HG03159 (cell line): ENCODE data around the gene OLFM1.
"Not testable (repeated sequence)": the region's sequence is repeated elsewhere in the genome, so short reads cannot be mapped to it uniquely, and the experiment has no call there.

Experiments used
- ATAC-seq: cut with Tn5 transposase; IDR thresholded peaks from one replicate; pipeline ENCODE4 v1.9.1; 2021; ENCODE audit warnings: mild to moderate bottlenecking, moderate library complexity; ENCODE audit not compliant: unreplicated experiment

Gene OLFM1

DNA sequence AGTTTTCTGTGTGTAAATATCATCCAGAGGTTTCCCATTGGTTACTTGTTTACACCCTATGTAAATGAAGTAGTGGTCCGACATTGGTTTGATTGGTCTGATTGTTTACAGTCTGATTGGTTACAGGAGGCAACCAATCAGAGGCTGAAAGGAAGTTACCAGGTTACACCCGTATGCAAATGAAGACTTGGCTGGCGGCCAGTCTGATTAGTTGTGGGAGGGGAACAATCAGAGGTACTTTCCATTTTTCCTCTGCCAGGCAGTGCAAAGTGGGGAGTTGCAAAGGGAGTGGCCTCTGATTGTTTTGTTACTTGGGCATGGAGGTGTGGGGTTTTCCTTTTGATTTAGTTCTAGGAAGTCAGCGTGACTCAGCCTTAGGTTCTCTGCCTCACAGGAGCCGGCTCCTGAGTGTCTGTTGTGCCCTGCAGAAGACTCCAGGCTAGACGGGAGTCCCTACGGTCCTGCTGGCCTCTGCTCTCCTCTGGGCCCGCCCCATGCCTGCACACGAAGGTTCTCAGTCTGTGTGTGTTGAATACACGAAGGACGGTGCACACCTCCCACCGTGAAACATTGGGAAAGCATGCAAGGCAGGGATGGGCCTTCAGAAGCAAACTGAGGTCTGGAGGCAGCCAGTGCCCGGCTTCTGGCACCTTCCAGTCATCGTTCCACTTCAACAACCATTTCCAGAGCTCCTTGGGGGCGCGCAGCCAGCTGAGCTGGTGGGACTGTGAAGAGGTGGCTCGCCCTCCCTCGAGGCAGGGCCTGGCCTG is 42.9 kb downstream of the OLFM1 start:
- no peak for ATAC-seq

DNA sequence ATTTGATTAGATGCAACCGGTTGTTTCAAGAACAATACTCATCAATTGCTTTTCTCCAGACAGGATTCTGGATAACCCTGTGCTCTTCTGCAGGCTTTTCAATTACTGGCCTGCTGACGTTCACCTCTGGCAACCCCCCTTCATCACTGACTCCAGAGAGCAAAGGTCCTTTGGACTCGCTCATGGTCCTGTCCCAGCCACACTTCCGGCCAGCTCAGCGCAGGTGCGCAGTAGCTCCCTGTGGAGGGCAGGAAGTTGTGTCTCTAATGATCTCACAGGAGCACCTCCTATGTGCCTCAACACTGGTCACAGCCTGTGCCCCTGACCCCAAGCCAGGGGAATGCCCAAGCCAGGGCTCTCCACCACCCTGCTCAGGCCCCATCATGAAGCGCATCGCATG is 44.0 kb downstream of the OLFM1 start:
- no peak for ATAC-seq

DNA sequence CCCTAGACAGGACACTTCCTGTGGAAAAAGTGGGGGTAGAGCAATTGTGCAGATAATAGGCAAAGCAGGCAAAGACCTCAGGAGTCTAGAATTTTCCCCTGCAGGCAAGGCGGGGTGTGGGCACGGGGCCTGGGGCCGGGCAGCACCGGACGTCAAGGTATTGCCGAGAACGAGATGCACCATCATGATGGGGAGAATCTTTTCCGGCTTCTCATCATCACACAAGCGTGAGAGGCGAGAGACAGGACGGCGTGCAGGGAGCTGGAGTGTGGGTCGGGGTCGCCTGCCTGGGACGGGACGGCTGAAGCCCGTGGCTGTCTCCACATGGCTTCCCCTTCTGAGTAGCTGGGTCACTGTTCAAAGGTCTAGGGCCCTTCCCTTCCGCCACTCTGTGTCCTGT is 44.5 kb downstream of the OLFM1 start:
- ATAC-seq, result no peak

DNA sequence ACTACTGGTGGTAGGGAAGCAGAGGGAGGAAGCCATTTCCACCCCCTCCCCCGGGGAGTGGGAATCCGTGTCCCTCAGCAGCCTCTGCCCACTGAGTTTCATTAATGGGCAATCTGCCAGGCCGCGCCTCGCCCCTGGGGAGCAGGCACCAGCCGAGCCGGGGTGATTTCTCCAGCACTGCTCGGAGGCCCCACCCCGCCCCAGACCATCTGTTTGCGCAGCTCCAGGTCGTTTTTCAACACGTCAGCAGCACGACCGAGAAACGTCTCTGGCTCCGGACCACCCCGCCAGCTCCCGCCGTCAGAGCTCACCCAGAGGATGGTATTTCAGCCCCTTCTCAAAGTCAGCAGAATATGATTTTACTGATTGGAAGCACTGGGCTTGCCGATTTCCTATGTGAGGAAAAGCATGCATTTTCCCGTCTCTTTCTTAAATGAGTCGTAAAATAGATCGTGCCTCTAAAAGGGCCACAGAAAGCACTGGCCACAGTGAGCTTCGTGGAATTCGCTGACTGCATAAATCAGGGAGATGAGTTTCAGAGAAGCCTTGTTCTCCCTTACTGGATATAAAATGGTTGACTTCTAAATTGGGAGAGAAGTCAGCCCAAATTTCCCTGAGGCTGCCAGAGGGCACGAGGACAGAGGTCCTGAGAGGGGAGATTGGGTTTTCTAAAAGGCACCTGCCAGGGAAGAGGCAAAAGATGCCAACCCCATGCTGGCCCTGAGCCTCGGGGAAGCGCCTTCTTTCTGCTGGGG is 47.0 kb downstream of the OLFM1 start:
- ATAC-seq, result no peak

DNA sequence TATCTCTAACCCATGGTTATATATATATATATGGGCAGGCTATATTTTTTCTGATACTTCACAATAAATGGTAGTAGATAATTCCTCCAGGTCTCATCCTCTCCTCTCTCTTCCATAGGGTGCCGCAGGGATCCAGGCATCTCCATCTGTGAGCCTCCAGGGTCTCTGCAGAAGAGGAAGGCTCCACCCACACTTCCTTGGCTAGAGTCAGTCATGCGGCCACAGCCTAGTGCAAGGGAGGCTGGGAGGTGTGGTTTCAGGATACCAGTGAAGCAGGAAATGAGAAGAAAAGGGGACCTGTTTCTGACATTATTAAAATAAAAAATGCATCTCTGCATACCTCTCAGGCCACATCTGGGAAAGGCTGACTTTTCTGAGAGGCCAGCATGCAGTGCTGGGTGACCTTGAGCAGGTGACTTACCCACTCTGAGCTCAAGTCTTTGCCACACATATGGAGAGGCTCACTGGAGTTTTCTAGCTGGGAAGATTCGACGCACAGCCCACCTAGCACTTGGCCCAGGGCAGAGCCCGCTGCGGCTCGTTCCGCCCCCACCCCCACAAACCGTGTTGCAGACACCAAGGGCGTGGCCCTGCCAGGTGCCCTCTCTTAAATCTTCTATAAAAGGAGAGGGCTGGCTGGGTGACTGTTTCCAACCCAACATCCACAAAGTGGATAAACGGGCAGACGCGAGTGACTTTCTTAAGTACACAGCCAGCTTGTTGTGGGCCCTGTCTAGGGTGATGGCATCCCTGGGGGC is 47.9 kb downstream of the OLFM1 start:
- ATAC-seq, result no peak

DNA sequence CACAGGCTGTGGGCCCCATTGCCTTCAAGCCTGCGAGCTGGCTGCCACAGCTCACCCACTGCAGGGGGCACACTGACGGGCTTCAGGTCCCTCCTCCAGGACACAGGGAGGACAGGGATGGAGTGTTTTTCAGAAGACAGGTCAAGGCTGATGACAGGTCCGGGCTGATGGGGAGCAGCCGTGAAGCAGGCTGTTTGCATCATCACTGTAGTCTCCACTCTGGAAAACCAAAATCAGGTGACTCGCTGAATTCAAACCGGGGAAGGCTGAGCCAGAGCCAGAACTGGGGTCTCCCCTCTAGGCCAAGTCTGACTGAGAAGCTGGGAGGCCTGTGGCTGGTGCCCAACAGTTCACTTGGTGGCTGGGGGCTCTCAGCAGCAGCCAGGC is 48.5 kb downstream of the OLFM1 start:
- ATAC-seq, result no peak

DNA sequence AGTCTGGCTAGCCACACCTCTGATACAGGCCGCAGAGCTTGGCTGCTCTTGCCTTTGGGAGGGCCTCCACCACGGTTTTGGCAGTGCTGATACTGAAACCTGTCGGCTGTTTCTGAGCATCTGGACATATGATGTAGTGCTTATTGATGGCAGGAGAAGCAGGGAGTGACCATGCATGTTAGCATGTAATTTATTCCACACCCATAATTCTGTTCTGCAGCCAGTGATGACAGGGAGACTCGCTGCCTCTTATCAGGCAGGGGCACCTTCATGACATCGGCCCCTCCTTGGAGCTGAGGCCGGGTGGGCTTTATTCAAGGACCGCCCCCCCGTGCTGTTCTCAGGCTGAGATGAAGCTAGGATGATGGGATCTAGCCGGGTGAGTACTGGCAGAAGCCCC is 49.0 kb downstream of the OLFM1 start:
- no peak for ATAC-seq

DNA sequence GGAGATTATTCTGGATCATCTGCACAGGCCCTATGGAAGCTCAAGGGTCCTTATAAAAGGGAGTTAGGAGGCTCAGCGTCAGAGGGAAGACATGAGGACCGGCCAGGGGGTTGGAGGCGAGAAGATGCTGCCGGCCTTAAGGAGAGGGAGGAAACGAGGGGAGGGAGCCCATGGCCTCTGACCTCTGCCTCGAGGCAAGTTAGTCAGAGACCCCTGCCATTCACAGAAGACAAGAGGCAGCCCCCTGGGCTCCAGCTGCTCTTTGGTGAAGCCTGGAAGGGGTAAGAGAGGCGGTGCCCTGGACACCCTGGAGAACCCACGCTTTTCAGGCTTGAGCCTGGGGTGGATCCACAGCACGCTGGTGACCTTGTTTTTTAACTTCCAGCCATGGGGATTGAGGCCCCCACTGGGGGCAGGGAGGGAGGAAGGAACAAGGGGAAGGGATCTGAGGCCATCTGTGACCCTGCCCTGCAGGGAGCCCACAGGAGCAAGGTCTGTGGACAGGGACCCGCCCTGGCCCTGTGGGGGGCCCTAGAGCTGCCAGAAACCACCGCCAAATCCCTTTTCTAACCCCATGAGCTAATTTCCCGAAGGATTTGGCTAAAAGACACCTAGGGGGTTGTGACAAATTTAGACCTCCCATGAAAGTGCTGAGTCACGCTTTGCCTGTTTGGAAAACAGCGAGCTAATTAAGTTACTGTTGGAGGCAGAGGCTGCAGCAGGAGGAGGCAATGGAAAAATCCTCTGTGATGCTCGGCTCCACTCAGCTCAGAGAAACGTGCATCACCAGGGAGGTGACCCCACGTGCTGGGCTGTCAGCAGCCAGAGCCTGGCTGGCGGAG is 49.7 kb downstream of the OLFM1 start:
- ATAC-seq, result no peak

DNA sequence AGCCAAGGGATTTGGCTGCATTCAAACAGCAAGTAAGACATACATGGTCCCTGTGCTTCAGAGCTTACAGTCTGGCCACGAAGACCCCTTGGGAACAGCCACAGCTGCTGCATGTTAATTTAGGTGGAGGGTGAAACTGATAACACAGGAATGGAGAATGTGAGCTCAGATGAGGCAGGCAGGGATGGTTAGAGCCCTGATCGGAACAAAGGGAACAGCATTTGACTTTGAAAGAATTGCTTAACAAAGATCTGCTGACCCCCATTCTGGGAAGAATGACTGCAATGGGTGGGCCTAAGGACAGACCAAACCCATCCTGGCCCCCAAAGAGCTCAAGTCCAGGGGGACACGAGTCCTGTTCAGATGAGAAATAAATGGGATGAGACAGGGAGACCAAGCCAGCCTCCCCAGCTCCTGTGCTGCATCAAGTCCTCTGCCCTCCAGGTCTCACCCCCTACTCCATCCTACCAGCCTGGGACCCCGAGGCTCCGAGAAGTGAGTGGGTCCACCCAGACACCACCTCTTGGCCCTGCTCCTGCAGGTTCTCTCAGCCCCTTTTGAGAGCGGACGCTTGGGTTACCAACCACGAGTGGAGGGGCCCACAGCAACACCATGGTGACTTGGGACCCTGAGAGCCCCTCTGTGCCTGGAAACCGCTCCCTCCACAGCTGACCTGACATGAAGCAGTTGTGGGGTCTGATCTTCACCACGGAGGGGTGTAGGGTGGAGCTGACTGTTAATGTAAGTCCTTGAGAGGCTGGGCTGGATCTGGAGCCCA is 50.8 kb downstream of the OLFM1 start:
- no peak for ATAC-seq

DNA sequence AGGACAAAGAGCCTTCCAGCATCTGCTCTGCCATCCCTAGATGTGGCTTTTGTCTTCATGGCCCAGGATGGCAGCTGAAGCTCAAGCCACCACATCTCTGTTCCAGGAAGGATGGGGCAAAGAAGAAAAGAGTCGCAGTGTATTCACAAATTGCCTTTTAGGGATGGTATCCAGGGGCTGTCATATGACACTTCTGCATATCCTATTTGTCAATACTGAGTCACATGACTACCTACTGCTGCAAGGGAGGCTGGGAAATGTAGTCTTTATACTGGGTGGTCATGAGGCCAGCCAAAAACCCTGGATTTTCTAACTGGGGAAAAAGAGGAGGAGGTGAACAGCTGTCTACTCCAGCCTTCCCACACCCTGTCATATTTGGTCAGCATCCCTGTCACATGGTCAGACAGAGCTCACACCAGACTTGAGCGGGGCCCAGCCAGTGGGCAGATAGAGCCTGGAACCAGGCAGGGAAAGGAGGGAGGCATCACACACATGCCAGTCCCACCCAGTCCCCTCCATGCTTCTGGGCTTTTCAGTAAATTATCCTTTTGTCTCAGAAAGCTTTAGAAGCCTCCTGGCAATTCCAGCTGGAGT is 52.0 kb downstream of the OLFM1 start:
- no peak for ATAC-seq

DNA sequence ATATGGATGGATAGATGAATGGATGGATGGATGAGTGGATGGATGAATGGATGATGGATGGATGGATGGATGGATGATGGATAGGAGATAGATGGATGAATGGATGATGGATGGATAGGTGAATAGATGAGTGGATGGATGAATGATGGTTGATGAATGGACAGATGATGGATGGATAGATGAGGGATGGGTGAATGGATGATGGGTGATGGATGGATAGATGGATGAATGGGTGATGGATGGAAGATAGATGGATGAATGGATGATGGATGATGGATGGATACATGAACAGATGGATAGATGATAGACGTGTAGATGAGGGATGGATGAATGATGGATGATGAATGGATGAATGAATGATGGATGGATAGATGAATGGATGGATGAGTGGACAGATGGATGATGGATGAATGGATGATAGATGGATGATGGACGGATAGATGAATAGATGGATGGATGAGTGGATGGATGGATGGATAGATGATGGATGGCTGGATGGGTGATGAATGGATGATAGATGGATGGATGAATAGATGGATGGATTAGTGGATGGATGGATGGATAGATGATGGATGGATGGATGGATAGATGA is 53.8 kb downstream of the OLFM1 start:
- no peak for ATAC-seq

DNA sequence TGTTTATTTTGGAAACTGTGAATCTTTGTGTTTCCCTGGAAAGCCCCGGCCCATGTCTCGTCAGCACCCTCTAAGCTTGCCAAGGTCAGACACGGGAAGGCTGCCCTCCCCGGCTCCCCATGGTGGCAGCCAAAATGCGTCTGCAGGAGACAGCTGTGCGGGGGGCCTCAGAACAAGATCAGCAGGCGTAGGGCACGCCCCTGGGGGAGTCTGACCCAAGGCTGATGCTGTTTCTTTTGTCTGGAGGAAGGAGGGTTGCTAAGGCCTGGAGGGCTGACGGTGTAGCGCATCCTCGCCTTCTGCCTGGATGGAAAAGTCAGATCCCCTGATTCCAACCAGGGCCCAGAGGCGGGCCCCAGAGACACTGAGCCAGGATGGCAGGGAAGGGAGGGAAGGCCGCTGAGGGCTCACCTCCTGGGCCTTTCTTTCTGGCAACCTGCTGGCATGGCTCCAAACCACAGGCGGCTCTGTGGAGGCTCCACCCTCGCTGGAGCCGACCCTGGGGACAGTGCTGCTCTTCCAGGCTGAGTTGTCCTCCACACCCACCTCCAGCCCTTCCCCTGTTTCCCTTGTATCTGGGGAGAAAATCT is 57.2 kb downstream of the OLFM1 start:
- ATAC-seq, result no peak

DNA sequence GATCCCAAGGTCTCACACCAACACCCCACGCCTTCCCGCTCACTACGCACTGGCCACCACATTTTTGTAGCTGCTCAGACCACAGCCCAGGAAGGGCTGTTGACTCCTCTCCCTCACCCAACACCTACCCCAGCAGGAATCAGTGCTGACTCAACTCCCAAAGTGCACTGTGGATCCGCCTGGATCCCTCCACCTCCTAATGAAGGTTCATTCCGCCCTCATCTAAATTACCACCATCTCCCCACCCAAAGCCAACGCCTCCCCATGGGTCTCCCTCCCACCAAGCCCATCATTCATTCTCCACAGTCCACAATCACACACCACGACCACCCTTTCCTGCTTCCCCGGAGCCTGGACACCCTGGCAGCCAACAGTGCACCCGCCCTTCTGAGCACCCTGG is 57.8 kb downstream of the OLFM1 start:
- ATAC-seq, result no peak

DNA sequence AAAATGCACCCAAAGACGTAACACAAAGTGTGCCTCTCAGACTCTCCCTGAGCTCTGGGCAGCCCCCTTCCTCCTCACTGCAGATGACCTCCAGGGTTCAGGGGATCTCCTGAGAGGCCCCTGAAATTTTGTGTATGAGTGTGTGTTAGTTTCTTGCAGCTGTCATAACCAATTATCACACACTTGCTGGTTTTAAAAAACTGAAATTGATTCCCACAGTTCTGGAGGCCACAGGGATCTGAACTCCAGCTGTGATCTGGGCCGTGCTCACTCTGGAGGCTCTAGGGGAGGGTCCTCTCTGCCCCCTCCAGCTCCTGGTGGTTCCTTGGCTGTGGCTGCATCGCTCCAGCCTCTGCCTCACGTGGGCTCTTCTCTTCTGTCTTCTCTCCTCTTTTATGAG is 58.8 kb downstream of the OLFM1 start:
- no peak for ATAC-seq

DNA sequence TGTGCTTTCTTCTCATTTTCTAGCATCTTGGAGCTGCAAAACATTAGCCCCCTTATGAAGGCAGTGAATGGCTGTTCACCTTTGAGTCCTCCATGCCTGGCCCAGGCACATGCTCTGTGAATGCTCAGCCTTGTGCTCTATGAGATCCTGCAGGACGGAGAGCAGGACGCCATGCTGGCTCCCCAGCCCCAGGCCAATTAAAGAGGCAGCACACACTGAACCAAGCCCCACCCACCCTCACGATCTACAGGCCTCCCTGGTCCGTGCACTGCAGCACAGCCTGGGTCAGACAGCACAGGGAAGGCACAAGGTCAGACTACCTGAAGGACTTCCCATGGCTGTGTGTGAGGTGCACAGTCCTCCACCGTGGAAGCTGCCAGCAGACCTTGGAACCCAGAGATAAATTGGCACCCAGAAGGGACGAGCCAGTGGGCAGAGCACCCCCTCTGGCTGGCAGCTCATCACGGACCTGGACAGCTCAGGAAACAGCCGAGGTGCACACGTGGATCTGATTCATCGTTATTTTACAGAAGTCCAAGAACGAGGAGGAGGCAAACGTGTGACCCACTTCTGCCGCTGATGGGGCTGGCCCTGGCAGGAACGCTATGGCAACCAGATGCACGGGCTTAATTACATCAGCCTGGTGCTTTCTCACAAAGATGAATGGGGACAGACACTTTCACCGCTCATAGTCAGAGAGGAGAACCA is 59.5 kb downstream of the OLFM1 start:
- no peak for ATAC-seq

DNA sequence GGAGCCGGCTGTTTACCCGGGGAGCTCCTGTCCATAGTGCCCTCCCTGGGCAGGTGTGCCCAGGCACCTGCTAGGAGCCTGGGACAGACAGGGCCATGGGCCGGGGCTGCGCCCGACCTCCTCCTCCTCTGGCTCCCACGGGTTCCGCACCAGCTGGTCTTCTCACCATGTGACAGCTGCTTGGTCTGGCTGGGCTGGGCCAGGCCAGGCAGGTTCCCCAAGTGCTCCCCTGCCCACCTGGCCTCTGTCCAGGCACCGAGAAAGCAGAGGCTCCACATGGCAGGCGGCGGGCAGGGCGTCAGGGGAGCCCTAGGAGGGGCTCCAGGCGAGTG is 60.0 kb downstream of the OLFM1 start:
- ATAC-seq, result no peak

DNA sequence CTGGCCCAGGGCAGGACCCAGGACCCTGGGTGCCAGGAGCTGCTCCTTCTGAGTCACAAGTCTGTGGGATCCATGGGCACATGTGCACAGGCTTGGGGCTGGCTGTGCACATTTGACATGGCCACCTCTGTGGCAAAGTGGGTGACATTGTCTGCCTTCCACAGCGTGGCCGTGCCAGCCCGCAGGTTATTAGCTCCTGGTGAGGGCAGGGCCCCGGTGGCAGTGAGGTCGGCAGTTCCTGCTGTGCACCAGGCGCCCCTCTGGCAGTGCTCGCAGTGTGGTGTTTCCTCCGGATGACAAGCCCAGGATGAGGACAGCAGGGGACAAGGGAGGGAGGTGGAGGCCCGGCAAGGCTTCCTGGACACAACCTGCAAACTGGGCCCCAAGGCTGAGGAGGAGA is 60.5 kb downstream of the OLFM1 start:
- no peak for ATAC-seq

DNA sequence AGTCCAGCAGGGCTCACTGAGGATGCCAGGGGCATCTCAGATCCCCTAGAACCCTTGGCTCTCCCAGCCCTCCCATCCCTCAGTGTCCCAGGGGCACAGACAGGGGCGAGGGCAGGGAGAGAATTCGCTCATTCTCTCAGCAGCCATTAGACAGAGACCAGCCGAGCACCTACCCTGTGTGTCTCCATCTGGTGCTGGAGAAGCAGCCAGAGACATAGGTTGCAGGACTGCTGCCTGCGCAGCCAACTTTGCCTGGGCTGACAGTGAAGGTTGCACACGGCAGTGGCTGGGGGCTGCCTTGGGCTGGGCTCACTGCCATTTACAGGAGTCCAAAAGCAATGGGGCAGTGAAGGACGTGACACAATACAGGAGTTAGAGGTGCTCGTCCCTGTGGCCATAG is 60.9 kb downstream of the OLFM1 start:
- no peak for ATAC-seq

DNA sequence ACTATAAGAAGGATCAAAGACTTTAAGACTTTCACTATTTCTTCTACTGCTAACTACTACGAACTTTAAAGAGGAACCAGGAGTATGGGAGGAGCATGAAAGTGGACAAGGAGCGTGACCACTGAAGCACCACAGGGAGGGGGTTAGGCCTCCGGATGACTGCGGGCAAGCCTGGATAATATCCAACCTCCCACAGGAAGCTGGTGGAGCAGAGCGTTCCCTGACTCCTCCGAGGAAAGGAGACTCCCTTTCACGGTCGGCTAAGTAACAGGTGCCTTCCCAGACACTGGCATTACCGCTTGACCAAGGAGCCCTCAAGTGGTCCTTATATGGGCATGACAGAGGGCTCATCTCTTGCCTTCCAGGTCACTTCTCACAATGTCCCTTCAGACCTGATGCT is 62.4 kb downstream of the OLFM1 start:
- not testable (repeated sequence) for ATAC-seq
